EL (cell line): ENCODE results near the gene NDUFAF5.
"Not testable (repeated sequence)": the region's sequence is repeated elsewhere in the genome, so short reads cannot be mapped to it uniquely, and the experiment has no call there.

Experiments used
- DNase-seq: peaks from one replicate; pipeline ENCODE4 v3.0.0-alpha.2; 2016

NDUFAF5 gene, protein sequence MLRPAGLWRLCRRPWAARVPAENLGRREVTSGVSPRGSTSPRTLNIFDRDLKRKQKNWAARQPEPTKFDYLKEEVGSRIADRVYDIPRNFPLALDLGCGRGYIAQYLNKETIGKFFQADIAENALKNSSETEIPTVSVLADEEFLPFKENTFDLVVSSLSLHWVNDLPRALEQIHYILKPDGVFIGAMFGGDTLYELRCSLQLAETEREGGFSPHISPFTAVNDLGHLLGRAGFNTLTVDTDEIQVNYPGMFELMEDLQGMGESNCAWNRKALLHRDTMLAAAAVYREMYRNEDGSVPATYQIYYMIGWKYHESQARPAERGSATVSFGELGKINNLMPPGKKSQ

DNA sequence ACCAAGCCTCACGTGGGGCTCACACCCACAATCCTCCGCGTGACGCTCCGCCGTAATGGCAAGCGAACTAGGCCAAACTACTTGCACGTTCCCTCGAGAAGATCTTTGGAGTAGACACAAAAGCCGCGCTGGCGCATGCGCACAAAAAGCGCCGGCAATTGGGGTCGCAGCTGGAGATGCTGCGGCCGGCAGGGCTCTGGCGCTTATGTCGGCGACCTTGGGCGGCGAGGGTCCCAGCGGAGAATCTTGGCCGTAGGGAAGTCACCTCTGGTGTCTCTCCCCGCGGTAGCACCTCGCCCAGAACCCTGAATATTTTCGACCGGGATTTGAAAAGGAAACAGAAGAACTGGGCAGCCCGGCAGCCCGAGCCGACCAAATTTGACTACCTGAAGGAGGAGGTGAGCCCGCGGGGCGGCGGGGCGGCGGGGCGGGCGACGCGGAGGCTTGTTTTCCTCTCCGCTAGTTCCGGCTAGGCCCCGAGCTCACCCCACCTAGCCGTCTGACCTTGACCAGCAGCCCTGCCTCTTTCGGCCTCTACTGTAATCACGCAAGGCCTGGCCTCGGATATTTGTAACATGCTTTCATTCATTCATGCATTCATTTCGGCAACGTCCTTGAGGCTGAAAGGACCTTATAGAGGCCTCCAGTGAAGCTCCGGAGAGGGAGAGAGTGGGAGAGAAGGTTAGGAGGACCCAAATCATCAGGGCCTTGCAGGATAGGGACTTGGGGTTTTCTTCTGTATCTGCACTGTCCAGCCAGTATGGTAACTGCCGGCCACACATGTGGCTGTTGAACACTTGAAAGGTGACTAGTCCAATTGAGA lies at the start of gene NDUFAF5, which contains the start of gene ESF1:
Gene NDUFAF5, plus strand, starts transcription at position 136 of the 823 bp plus-strand sequence. Its CDS starts 41 bp downstream, at position 177.
Gene ESF1, minus strand, starts transcription at position 27 of the 823 bp plus-strand sequence. CDS start 1,779 bp downstream, outside the sequence.
- DNase-seq, result peak; percentile 96

DNA sequence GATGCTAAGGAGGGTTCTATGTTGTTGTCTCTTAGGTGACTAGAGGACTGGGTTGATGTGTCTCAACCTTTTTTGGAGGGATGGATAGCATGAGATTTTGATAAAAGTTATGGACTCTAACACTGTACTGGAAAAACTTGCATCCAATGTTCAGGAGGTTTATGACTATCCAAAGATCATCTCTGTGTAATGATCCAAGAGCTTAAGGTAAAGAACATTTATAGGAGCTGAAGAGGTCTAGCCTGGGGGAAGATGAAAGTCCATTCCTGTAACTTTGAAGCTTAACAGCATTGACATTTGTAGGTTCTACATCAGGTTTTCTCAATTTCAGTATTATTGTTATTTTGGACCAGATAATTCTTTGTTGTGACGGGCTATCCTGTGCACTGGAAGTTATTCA lies 49.0 kb upstream of the NDUFAF5 start:
- DNase-seq, result no peak

DNA sequence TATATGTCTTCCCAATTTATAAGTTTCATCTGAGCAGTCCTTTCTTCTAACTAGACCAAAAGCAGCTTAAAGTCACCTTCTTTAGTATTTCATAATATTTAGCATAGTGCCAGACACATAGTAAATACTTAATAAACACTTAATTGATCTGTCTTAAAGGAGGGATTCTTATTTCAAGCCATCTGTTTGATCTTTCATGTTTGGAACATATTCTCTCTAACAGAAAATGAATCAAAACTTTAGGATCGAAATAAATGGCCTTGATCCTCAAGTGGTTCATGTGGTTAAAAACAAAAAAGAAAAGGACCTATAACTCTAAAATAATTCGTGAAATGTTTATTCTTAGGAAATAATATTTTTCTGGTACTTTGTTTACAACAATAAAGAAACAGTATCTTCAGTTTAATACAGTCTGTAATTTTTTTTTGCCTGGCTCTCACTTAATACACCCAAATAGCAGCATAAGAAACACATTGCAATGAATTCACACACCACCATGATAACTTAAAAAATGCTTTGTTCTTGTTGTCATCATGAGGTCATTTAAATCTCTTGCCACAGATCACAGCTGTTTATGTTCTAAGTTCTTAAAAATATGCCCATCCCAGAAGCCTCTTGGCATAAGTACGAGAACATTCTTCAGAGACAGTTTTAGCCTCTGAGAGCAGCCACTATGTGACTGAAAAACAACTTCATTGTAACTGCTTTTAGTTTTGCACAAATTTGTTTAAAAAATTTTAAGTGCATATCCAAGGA lies 48.2 kb upstream of the NDUFAF5 start:
- DNase-seq, result peak; percentile 16

DNA sequence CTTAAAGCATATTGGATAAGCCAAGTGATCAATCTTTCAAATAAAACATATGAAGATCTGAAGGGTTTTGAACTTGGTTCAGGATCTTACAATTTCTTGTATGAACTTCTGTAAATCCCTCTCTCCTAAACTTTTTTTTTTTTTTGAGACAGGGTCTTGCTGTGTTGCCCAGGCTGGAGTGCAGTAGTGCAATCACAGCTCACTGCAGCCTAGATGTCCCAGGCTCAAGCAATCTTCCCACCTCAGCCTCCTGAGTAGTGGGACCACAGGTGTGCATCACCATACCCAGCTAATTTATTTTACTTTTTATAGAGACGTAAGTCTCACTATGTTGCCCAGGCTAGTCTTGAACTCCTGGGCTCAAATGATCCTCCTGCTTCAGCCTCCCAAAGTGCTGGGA lies 46.6 kb upstream of the NDUFAF5 start:
- DNase-seq, result not testable (repeated sequence)

DNA sequence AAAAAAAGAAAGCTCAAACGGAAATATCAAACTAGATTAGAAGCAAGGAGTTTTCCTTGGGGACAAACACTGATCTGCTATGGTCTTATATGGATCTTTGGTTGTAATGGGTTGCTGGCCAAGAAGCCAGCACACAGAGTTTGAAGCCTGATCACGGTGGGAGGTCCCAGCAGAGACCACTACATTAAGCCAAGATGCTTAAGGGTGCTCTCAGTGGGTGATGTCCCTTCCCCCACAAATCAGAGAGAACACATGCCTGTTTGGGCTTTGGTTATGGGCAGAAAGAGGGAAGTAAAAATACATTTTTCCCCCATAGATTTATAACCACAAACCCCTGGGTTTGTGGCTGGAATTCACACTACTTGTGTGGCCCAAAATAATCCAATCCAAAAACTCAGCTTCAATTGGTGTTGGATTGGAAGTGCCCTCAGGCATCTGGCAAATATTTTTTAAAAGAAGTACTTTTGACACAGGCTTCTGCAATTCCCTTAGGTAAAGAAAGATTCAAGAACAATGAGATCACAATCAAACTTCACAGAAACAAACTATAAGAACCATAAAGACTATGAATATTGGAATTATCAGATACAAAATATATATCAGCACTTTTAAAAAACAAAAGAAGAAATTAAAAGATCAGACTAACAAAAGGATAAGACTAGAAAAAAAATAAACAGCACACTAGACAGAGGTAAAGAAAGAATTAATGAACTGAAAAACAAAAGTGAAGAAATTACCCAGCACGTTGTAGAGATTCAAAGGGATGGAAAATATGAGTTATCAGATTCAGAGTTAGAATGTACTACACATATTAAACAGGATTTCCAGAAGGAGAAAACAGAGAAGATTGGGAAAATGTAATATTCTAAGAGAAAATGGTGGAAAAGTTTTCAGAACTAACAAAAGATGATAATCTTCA lies 44.8 kb upstream of the NDUFAF5 start:
- DNase-seq, result peak; percentile 16

DNA sequence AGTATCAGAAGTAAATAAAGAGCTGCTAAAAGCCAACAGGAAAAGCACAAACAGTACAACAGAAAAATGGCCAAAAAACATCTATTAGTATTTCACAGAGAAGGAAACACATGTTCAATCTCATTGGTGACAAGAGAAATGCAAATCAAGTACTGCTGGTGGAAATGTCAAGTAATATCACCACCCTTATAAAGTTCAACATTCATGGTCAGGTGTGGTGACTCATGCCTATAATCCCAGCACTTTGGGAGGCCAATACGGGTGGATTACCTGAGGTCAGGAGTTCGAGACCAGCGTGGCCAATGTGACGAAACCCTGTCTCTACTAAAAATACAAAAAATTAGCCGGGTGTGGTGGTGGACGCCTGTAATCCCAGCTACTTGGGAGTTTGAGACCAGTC lies 42.9 kb upstream of the NDUFAF5 start:
- no peak for DNase-seq

DNA sequence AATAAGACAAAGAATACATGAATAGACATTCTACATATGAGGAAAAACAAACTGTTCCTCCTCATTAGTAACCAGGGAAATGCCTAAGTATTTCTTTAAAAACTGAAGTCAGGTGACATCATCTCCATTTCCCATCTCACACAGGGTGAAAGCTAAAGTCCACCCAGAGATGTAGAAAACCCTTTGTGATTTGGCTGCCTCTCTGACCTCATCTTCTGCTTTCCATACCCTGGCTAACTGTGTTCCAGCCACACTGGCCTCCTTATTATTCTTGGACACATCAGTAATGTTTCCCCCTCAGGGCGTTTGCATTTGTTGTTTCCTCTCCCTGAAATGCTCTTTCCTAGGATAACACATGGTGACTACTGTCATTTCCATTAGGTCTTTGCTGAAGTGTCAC lies 40.5 kb upstream of the NDUFAF5 start:
- DNase-seq, result peak; percentile 29

DNA sequence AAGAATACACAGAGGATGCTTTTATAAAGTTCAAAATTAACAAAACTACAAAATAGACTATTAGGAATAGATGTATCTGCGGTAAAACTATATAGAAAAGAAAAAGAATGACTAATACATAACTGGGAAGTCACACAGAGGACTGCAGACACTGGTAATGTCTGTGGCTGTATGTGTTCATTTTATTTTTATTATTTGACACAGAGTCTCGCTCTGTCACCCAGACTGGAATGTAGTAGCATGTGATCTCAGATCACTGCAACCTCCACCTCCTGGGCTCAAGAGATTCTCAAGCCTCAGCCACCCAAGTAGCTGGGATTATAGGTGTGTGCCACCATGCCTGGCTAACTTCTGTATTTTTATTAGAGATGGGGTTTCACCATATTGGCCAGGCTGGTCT lies 39.0 kb upstream of the NDUFAF5 start:
- DNase-seq, result no peak

DNA sequence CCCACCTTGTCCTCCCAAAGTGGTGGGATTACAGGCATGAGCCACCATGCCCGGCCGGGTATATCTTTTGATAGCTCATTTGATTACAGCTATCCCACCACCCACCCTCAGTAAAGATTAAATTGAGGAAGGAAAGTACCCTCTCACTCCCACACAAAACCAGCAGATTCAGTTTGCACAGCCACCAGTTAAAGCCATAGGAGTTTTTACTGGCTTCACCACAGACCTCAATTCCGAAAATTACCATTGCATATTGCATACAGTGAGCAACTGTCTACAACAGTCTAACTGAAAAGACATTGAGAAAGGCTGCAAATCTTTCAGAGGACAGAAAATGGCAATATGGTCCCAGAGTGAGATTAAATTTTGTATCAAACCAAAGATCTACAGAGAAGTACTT lies 35.0 kb upstream of the NDUFAF5 start:
- no peak for DNase-seq

DNA sequence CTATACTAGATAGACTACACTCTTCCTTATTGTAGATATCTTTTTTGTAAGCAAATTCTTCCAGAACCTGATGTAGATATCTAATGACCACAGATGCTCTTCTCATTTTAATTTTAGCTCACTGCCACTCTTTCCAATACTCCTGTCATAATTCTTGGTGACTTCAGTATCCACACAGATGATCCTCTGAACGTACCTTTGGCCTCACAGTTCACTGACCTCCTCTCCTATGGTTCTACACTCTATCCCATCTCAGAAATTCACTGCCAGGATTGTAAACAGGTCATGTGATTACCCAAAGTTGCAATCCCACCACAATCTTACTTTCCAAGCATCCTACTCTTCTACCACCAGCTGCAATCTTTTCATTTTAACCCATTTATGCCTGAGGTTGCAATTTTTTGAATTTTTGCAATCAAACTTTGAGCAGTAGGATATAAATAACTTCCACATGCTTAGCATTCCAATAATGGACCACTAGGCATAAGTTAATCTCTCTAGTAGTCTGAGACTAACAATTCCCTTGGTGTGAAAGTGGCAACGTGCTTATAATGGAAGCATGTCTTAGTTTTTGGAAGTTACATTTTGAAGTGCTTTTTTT lies 31.3 kb upstream of the NDUFAF5 start:
- no peak for DNase-seq

DNA sequence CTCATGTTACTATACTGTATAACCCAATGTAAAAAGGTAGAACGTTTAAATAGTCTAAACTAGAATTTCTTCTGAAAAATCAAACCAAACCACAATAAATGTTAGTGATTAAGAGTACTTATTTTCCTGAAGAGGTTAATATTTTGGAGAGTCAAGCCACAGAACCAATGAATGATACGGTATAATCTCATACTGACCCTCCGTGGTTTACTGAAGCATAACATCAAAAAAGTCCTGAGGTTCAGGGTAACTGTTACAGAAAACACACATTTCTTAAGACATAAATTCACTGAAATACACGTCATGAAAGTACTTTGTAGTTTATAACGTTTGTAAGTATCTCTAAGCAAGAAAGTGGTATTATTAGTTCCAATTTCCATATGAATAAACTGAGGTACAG lies 29.0 kb upstream of the NDUFAF5 start:
- DNase-seq, result no peak

DNA sequence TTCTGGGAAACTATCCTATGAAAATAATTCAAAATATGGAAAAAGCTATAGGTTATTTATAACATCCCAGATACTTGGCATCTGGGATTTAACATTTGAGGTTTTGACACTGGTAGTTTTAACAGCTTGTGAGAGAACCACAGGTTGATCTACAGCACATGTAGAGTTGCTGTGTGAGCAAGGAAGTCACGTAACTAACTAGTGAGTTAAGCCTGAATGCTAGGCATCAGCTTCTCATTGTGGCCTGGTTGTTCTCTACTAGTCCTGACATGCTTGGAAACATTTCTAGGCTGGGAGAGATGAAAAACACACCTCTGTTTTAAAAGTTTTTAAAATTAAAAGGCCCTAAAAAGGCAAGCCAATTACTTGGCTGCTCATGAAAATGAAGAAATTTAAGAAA lies 28.3 kb upstream of the NDUFAF5 start:
- no peak for DNase-seq

DNA sequence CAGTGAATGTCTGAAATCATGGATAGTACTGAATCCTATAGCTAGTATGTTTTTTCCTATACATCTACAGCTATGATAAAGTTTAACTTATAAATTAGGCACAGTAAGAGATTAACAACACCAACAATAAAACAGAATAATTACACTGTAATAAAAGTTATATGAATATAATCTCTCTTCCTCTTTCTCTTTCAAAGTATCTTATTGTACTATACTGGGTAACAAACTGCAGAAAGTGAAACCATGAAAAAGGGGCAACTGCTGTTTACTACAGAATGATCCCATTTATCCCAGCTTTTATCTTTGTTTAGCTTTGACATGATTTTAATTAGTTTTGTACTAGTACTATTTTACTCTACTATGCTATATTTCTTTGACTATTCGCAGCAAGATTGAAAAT lies 25.9 kb upstream of the NDUFAF5 start:
- no peak for DNase-seq

DNA sequence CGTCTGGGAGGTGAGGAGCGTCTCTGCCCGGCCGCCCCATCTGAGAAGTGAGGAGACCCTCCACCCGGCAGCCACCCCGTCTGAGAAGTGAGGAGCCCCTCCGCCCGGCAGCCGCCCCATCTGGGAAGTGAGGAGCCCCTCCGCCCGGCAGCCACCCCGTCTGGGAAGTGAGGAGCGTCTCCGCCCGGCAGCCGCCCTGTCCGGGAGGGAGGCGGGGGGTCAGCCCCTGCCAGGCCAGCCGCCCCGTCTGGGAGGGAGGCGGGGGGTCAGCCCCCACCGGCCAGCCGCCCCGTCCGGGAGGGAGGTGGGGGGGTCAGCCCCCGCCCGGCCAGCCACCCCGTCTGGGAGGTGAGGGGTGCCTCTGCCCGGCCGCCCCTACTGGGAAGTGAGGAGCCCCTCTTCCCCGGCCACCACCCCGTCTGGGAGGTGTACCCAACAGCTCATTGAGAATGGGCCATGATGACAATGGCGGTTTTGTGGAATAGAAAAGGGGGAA lies 24.3 kb upstream of the NDUFAF5 start:
- DNase-seq, result not testable (repeated sequence)

DNA sequence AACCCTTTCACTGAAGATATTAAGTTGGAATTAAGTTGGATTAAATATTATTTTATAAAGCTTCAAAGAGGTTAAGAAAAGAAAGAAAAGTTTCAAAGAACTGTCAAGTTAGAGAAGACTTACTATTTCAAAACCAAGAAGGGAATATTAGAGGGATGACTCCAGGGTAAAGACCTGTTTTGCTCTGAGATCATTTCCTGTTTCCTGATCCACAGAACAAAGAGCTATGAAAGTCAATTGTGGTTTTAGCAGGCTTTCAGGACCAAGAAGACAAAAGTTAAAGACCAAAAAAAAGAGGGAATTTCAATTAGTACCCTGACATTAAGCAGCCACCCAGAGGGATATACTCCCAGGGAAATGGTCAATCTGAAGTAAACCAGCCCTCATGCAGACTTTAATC lies 19.5 kb upstream of the NDUFAF5 start:
- DNase-seq, result peak; percentile 23

DNA sequence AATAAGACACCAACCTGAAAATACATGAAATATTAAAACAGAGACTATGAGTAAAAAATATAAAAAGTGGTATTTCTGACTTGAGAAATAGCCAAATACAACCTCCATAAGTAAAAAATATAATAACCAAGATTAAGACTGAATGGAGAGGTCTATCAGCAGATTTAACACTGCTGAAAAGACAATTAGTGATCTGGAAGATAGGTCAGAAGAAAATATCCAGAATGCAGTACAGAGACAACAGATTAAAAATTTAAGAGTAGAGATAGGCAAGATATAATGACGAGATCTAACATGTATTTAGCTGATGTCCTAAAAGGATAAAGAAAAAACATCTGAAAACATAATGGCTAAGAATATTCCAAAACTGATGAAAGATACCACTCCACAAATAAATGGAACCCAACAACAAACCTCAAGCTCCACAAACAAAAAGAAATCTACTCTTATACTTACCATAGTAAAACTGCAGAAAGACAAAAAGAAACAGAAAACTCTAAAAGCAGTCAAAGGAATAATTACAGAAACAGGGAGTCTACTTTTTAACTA lies 18.9 kb upstream of the NDUFAF5 start:
- no peak for DNase-seq

DNA sequence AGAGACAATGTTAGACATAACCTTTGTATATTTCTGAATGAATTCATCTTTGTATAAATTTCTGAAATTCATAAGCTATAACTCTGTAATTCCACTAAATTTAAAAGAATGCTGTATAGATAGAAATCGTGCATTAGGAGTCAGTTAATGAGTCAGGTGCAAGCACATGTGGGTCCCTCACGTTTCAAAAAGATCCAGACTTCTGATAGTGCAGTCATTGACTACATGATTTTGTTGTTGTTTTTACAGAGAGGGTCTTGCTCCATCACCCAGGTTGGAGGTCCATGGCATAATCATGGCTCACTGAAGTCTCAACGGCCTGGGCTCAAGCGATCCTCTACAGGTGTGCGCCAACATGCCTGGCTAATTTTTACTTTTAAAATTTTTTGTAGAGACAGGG lies 14.7 kb upstream of the NDUFAF5 start:
- DNase-seq, result no peak

DNA sequence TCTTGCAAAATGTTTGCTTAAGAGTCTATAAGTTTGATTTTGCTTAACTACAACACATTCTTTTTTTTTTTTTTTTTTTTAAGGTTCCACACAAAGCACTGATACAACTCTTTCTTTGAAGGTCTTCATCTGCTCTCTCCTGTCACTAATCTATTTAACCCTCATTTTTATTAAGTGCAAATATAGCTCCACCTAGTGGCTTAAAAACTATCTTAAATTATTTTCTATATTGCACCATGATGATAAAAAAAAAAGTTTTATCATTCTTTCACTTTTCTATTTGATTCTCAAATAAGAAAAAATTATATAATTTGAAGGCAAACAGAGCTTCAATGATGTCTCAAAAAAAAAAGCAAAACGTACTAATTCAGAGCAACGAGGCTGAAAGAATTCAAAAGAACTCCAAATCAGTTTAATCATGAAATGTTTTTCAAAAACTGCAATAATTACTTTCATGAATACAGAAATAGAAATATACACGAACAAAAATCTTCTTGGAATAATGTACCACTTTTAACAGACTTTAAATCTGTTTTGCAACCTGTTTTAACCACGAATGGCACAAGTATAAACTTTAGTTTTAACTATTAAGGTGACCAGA lies 12.9 kb upstream of the NDUFAF5 start:
- no peak for DNase-seq

DNA sequence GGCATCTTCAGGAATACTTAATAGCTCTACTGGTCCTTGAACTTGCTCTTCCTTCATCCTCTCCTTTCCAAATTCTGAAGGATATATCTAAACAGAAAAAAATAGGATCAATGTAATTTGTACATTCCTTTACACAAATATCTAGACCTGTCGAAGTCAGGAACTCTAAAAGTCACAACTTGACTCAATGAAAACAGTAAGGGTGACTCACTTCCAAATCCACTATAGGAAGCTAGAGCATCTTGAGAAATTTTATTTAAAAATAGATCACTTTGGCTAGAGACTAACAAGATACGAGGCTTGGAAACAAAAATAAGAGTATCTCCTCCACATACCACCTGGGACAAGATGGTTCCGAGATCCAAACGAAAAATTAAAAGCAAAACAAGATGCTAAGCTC lies 12.3 kb upstream of the NDUFAF5 start:
- no peak for DNase-seq

DNA sequence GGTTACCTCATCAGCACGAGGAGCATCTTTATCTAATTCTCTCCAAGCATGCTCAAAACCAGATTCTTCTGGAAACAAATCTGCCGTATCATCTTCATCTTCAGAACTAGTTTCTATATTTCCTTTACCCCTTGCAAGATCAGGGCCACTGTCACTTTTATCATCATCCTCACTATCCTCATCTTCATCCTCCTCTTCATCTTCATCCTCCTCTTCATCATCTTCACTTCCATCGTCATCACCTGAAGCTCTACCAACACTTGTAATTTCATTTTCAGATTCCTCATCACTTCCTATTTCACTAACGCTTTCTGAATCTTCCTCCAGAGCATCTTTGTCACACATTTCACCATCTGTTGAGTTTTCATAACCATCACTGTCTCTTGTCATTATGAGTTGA lies 9.0 kb upstream of the NDUFAF5 start:
- DNase-seq, result no peak

DNA sequence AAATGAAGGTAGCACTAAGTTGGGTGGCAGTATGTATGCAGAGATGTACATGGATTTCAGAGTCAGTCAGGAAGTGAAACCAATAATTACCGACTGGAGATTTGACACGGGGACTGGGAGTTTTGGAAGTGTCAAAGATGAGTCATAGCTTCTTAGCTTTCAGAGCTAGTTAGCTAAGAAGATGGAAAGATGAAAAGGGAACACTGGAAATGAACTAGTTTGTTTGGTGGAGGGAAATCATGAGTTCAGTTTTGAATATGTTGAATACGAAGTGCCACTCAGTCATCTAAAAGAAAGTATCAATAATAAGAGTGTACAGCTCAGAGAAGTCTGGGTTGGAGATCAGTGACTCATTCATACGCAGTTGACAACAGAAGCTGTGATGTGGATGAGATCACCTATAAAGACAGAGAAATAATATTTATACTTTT lies 7.6 kb upstream of the NDUFAF5 start:
- DNase-seq, result peak; percentile 21
